ENCODE measurements around the gene MYOZ2.

MYOZ2 gene

GRCh38 chr4:119135721-119136121, at the start of gene MYOZ2:
Gene MYOZ2 (plus strand): TSS chr4:119135832. CDS start chr4:119136526, 694 bp downstream.
- H3K4me1 Mint-ChIP-seq: peaks cover 36% of the 10 kb centered on the region
- no peaks in the 10 kb centered on the region for H3K9me3 Mint-ChIP-seq
- TF ChIP-seq CTCF (IDR thresholded peaks at IDR 0.05; ENCODE audit: unreplicated experiment in 3 of 3): no peak
- peak within 1 kb of the TSS; percentile 20 to 57 (median 50) for H3K27ac Mint-ChIP-seq
- H3K27me3 Mint-ChIP-seq (ENCODE audit: low read depth): no peaks in the 10 kb centered on the region
- peak within 1 kb of the TSS in 2 of 3 experiments; percentile 55 to 85 for H3K4me3 Mint-ChIP-seq
- H3K36me3 Mint-ChIP-seq (ENCODE audit: low read depth): no peaks in the 10 kb centered on the region

GRCh38 chr4:119087121-119087520, 48.5 kb upstream of the MYOZ2 start:
- no peak overlapping the region for H3K4me3 Mint-ChIP-seq
- TF ChIP-seq CTCF (IDR thresholded peaks at IDR 0.05; ENCODE audit: unreplicated experiment in 3 of 3): peak in 2 of 3 experiments; percentile 14
- H3K4me1 Mint-ChIP-seq: peaks cover 15% of the 10 kb centered on the region
- peaks cover 11% of the 10 kb centered on the region for H3K9me3 Mint-ChIP-seq
- H3K27me3 Mint-ChIP-seq (ENCODE audit: low read depth): no peaks in the 10 kb centered on the region
- H3K27ac Mint-ChIP-seq: no peak overlapping the region
- no peaks in the 10 kb centered on the region for H3K36me3 Mint-ChIP-seq (ENCODE audit: low read depth)

- no peaks in the 10 kb centered on the region for H3K27me3 Mint-ChIP-seq (ENCODE audit: low read depth)
- H3K9me3 Mint-ChIP-seq: peaks cover 11% of the 10 kb centered on the region
- TF ChIP-seq CTCF (IDR thresholded peaks at IDR 0.05; ENCODE audit: unreplicated experiment in 3 of 3): no peak
- H3K4me1 Mint-ChIP-seq: peaks cover 12% of the 10 kb centered on the region
- H3K27ac Mint-ChIP-seq: no peak overlapping the region
- no peaks in the 10 kb centered on the region for H3K36me3 Mint-ChIP-seq (ENCODE audit: low read depth)
- H3K4me3 Mint-ChIP-seq: no peak overlapping the region
These were observed 48.0 kb upstream of the MYOZ2 start for GRCh38 chr4:119087656-119088055.

GRCh38 chr4:119093042-119093827, 42.4 kb upstream of the MYOZ2 start:
- H3K4me3 Mint-ChIP-seq: no peak overlapping the region
- no peaks in the 10 kb centered on the region for H3K36me3 Mint-ChIP-seq (ENCODE audit: low read depth)
- H3K27ac Mint-ChIP-seq: peak overlapping the region in 1 of 3 experiments; percentile 88
- peaks cover 8% of the 10 kb centered on the region for H3K9me3 Mint-ChIP-seq
- no peak for TF ChIP-seq CTCF (IDR thresholded peaks at IDR 0.05; ENCODE audit: unreplicated experiment in 3 of 3)
- no peaks in the 10 kb centered on the region for H3K27me3 Mint-ChIP-seq (ENCODE audit: low read depth)
- H3K4me1 Mint-ChIP-seq: no peaks in the 10 kb centered on the region

- Mint-ChIP-seq H3K9me3 (no peaks in the 10 kb centered on the region), H3K27me3 (ENCODE audit: low read depth) (no peaks in the 10 kb centered on the region), H3K4me3 (no peak overlapping the region), H3K36me3 (ENCODE audit: low read depth) (no peaks in the 10 kb centered on the region), H3K4me1 (peaks cover 8% of the 10 kb centered on the region), H3K27ac (peak overlapping the region in 2 of 3 experiments; percentile 6 to 51)
- TF ChIP-seq CTCF (IDR thresholded peaks at IDR 0.05; ENCODE audit: unreplicated experiment in 3 of 3): no peak
These were observed 38.2 kb upstream of the MYOZ2 start for GRCh38 chr4:119097282-119097900.

Measured in nephron (organoid).